ENCODE data around the gene LDLRAD4.

DNA sequence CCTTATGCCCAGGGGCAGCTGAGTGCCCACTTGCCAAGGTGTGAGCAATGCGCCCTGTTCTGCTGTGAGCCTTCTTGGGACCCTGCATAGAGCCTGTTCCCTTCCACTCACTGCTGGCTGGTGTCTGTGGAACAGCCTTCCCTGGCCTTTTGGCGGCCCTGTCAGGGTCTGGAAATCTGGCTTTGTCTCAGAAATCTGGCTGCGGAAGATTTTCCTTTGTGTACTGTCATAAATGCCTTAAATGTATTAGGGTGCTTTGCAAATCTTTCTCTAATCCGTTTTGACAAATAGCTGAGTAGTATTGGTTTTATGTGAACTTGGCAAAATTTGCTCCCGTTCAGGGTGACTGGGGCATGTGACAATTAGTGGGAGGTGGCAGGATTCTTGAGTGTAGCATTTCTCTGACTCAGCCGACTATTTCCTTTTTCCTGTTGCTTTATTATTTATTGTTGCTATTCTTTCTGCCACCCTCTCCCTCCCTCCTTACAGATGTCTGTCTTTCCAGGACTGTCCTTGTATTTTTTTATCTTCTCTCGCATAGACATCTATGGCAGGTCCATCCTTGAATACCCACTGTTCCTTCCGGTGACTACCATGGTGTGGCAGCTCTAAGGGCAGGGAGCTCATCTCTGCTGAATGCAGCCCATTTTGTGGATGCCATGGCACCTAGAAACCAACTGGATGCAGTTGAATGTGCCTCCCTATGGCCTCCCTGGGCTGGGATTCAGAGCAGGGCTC lies 41.8 kb downstream of the LDLRAD4 start:
- TF ChIP-seq, protein P1, sequence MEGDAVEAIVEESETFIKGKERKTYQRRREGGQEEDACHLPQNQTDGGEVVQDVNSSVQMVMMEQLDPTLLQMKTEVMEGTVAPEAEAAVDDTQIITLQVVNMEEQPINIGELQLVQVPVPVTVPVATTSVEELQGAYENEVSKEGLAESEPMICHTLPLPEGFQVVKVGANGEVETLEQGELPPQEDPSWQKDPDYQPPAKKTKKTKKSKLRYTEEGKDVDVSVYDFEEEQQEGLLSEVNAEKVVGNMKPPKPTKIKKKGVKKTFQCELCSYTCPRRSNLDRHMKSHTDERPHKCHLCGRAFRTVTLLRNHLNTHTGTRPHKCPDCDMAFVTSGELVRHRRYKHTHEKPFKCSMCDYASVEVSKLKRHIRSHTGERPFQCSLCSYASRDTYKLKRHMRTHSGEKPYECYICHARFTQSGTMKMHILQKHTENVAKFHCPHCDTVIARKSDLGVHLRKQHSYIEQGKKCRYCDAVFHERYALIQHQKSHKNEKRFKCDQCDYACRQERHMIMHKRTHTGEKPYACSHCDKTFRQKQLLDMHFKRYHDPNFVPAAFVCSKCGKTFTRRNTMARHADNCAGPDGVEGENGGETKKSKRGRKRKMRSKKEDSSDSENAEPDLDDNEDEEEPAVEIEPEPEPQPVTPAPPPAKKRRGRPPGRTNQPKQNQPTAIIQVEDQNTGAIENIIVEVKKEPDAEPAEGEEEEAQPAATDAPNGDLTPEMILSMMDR (IDR thresholded peaks at IDR 0.05), result no peak
- no peak for TF ChIP-seq POLR2A (IDR thresholded peaks at IDR 0.05)

Data from upper lobe of left lung (tissue), 4 donors.